DMS79 treated with DMSO at 0.1 percent for 48 hours (cell line): ENCODE data around the gene FBXW9.
"Not testable (repeated sequence)": the region's sequence is repeated elsewhere in the genome, so short reads cannot be mapped to it uniquely, and the experiment has no call there.

Source experiments
- DNase-seq: peaks from one replicate; lab custom pipeline; 2025; lab: John Stamatoyannopoulos, UW

Gene FBXW9

GRCh38 chr19:12680034-12680433, 16.4 kb downstream of the FBXW9 start:
- no peak for DNase-seq

GRCh38 chr19:12678039-12678438, 18.4 kb downstream of the FBXW9 start:
- not testable (repeated sequence) for DNase-seq

GRCh38 chr19:12676928-12677327, 19.5 kb downstream of the FBXW9 start:
- DNase-seq: no peak

GRCh38 chr19:12676384-12676792, 20.0 kb downstream of the FBXW9 start:
- peak; percentile 44 for DNase-seq

GRCh38 chr19:12675940-12676339, 20.5 kb downstream of the FBXW9 start:
- DNase-seq: no peak

- no peak for DNase-seq
Measured at GRCh38 chr19:12675399-12675798, 21.0 kb downstream of the FBXW9 start.

- no peak for DNase-seq
Measured at GRCh38 chr19:12672744-12673143, 23.7 kb downstream of the FBXW9 start.

GRCh38 chr19:12670159-12670928, 26.1 kb downstream of the FBXW9 start:
- DNase-seq: no peak

- DNase-seq: peak; percentile 82
Measured at GRCh38 chr19:12669270-12670158, 26.9 kb downstream of the FBXW9 start.

GRCh38 chr19:12668932-12669269, 27.5 kb downstream of the FBXW9 start:
- DNase-seq: no peak

GRCh38 chr19:12668346-12668745, 28.1 kb downstream of the FBXW9 start:
- no peak for DNase-seq

GRCh38 chr19:12667731-12668302, 28.6 kb downstream of the FBXW9 start:
- no peak for DNase-seq

- DNase-seq: peak; percentile 60
Measured at GRCh38 chr19:12666265-12667048, 30.0 kb downstream of the FBXW9 start, which contains the start of the genes MAN2B1 and WDR83. Gene MAN2B1, minus strand, starts transcription at chr19:12666742. Its CDS starts 41 bp downstream, at chr19:12666701. Gene WDR83, plus strand, starts transcription at chr19:12666807. Its CDS starts 2,984 bp downstream, at chr19:12669791.

- DNase-seq: no peak
Measured at GRCh38 chr19:12665671-12666264, 30.7 kb downstream of the FBXW9 start.

GRCh38 chr19:12665281-12665573, 31.2 kb downstream of the FBXW9 start:
- no peak for DNase-seq

GRCh38 chr19:12664406-12665280, 31.8 kb downstream of the FBXW9 start:
- DNase-seq: no peak

- no peak for DNase-seq
Measured at GRCh38 chr19:12660980-12661379, 35.5 kb downstream of the FBXW9 start.

GRCh38 chr19:12657966-12658365, 38.5 kb downstream of the FBXW9 start:
- no peak for DNase-seq

- no peak for DNase-seq
Measured at GRCh38 chr19:12656899-12657571, 39.4 kb downstream of the FBXW9 start.

GRCh38 chr19:12655546-12655945, 40.9 kb downstream of the FBXW9 start:
- DNase-seq: no peak
